ENCODE results near the gene XAB2. TPM values are rescaled to one million over a fixed set of nuclear protein-coding genes. Genes with fewer than 3 reads are reported as not detected.

The XAB2 gene
- total RNA-seq, 1 donor from 2014 or later = 28.1 TPM

DNA sequence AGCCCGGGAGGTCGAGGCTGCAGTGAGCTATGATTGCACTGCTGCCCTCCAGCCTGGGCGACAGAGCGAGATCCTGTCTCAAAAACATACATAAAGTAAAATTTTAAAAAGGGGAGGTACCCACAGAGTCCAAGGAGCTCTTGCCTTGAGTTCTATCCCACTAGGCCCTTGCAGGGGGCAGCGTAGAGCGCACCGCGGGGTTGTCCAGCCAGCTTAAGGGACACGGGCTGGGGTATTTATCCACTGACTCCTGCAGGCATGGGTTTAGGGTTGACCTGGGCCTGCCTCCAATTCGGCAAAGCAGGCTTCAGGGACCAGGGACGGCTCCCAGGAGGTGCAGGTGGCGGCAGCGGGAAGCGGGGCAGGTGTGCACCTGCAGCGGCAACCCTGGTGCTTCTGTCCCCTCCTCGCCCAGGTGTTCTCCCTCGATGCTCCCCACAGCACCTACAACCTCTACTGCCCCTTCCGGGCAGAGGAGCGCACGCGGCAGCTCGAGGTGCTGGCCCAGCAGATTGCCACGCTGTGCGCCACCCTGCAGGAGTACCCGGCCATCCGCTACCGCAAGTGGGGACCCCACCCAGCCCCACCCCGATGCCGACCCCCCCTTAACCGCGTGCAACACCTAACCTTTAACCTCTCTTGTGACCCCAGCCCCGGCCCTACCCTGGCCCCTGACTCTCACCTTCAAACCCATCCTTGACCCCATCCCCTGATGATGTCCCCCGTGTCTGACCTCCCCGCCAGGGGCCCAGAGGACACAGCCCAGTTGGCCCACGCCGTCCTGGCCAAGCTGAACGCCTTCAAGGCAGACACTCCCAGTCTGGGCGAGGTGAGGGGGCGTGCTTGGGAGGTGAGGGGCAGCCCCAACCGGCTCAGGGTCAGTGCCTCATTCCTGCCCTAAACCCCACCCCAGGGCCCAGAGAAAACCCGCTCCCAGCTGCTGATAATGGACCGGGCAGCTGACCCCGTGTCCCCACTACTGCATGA, 12.2 kb upstream of the XAB2 start:
- no peaks in the 10 kb centered on the region for H3K4me1 Mint-ChIP-seq (ENCODE audit: low read depth, unreplicated experiment)
- FAIRE-seq (no peak), DNase-seq (ENCODE audit: low read depth) (no peak)
- Histone ChIP-seq H3K79me2 (ENCODE audit: insufficient read depth, low read length) (no peaks in the 10 kb centered on the region), H3K27me3 (ENCODE audit: insufficient read depth, low read length) (peaks cover 2% of the 10 kb centered on the region), H3K4me3 (ENCODE audit: insufficient read depth, low read depth, low read length) (no peak overlapping the region), H2AFZ (ENCODE audit: low read depth, low read length) (no peak overlapping the region), H3K27ac (ENCODE audit: low read depth, low read length) (no peak overlapping the region), H3K9ac (ENCODE audit: low read length) (no peak overlapping the region), H3K36me3 (ENCODE audit: insufficient read depth, low read length) (no peaks in the 10 kb centered on the region), H3K4me1 (ENCODE audit: insufficient read depth, low read length) (no peaks in the 10 kb centered on the region), H3K4me2 (ENCODE audit: low read length) (no peak overlapping the region), H3K9me3 (ENCODE audit: insufficient read depth, low read depth, low read length) (peaks cover 5% of the 10 kb centered on the region), H4K20me1 (ENCODE audit: insufficient read depth, low read length) (no peaks in the 10 kb centered on the region)
- peaks cover 1% of the 10 kb centered on the region for H3K36me3 Mint-ChIP-seq (ENCODE audit: low read depth, unreplicated experiment)
- no peak overlapping the region for H3K4me3 Mint-ChIP-seq (ENCODE audit: unreplicated experiment)
- no peaks in the 10 kb centered on the region for H3K9me3 Mint-ChIP-seq (ENCODE audit: unreplicated experiment)
- no peak for TF ChIP-seq EZH2 (IDR thresholded peaks at IDR 0.05; ENCODE audit: insufficient read depth, low read length)
- TF ChIP-seq, protein P1, sequence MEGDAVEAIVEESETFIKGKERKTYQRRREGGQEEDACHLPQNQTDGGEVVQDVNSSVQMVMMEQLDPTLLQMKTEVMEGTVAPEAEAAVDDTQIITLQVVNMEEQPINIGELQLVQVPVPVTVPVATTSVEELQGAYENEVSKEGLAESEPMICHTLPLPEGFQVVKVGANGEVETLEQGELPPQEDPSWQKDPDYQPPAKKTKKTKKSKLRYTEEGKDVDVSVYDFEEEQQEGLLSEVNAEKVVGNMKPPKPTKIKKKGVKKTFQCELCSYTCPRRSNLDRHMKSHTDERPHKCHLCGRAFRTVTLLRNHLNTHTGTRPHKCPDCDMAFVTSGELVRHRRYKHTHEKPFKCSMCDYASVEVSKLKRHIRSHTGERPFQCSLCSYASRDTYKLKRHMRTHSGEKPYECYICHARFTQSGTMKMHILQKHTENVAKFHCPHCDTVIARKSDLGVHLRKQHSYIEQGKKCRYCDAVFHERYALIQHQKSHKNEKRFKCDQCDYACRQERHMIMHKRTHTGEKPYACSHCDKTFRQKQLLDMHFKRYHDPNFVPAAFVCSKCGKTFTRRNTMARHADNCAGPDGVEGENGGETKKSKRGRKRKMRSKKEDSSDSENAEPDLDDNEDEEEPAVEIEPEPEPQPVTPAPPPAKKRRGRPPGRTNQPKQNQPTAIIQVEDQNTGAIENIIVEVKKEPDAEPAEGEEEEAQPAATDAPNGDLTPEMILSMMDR (IDR thresholded peaks at IDR 0.05; ENCODE audit: insufficient read depth, low read depth, low read length) = no peak
- no peak overlapping the region for H3K27ac Mint-ChIP-seq (ENCODE audit: unreplicated experiment)
- no peaks in the 10 kb centered on the region for H3K27me3 Mint-ChIP-seq (ENCODE audit: low read depth, unreplicated experiment)

DNA sequence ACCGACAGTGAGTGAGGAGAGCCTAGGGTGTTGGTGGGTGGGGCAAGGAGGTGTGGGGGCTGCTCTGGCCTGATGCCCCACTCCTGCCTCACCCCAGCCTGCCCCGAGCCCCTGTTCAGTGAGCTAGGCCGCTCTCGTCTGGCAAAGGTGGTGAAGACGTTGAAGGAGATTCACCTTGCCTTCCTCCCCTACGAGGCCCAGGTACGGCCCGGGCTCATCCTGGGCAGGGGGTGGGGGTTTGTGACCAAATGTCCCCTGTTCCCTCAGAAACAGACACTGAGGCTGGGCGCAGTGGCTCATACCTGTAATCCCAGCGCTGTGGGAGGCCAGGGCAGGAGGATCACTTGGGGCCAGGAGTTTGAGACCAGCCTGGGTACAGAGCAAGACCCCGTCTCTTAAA, 11.5 kb upstream of the XAB2 start:
- Histone ChIP-seq H3K9me3 (ENCODE audit: insufficient read depth, low read depth, low read length) (peaks cover 5% of the 10 kb centered on the region), H3K27ac (ENCODE audit: low read depth, low read length) (no peak overlapping the region), H3K4me1 (ENCODE audit: insufficient read depth, low read length) (no peaks in the 10 kb centered on the region), H3K36me3 (ENCODE audit: insufficient read depth, low read length) (no peaks in the 10 kb centered on the region), H2AFZ (ENCODE audit: low read depth, low read length) (no peak overlapping the region), H3K79me2 (ENCODE audit: insufficient read depth, low read length) (no peaks in the 10 kb centered on the region), H3K9ac (ENCODE audit: low read length) (no peak overlapping the region), H3K4me3 (ENCODE audit: insufficient read depth, low read depth, low read length) (no peak overlapping the region), H3K27me3 (ENCODE audit: insufficient read depth, low read length) (peaks cover 10% of the 10 kb centered on the region), H4K20me1 (ENCODE audit: insufficient read depth, low read length) (no peaks in the 10 kb centered on the region), H3K4me2 (ENCODE audit: low read length) (no peak overlapping the region)
- TF ChIP-seq, protein P1 (IDR thresholded peaks at IDR 0.05; ENCODE audit: insufficient read depth, low read depth, low read length) = no peak
- TF ChIP-seq EZH2 (IDR thresholded peaks at IDR 0.05; ENCODE audit: insufficient read depth, low read length) = no peak
- Mint-ChIP-seq H3K27me3 (ENCODE audit: low read depth, unreplicated experiment) (peaks cover 3% of the 10 kb centered on the region), H3K9me3 (ENCODE audit: unreplicated experiment) (no peaks in the 10 kb centered on the region), H3K36me3 (ENCODE audit: low read depth, unreplicated experiment) (peaks cover 1% of the 10 kb centered on the region), H3K4me1 (ENCODE audit: low read depth, unreplicated experiment) (no peaks in the 10 kb centered on the region), H3K27ac (ENCODE audit: unreplicated experiment) (no peak overlapping the region), H3K4me3 (ENCODE audit: unreplicated experiment) (no peak overlapping the region)
- DNase-seq (ENCODE audit: low read depth) = no peak
- no peak for FAIRE-seq
